Ovary (tissue), 3 donors: ENCODE data around the gene PRR5.

Experiments
- EP300 ChIP-seq: sonication (generic); formaldehyde crosslinking; IDR thresholded peaks from one replicate; pipeline ENCODE4 v1.6.1; 2017; ENCODE audit warnings: antibody characterized with exemption
- POLR2A ChIP-seq: fragments of 450-650 bp; IDR thresholded peaks from one replicate; pipeline ENCODE4 v1.6.1; 2017; ENCODE audit warnings: antibody characterized with exemption, mild to moderate bottlenecking, moderate library complexity
- TF ChIP-seq, protein P1 (sequence below), 3 donors: fragments of 450-650 bp in 2 of 3; fragments of 200-600 bp in 1 of 3; IDR thresholded peaks; one replicate each; pipeline versions ENCODE4 v1.5.1 to v1.8.0; 2016 to 2022; ENCODE audit warnings: antibody characterized with exemption in 3 of 3, mild to moderate bottlenecking in 1 of 3
- donor health status: DM: no; HTN: no; CAD: no.

GRCh38 chr22:44752285-44753188, 50.5 kb downstream of the PRR5 start, which contains the start of gene ARHGAP8:
- TF ChIP-seq EP300 (no peak), POLR2A (no peak)
- TF ChIP-seq, protein P1, sequence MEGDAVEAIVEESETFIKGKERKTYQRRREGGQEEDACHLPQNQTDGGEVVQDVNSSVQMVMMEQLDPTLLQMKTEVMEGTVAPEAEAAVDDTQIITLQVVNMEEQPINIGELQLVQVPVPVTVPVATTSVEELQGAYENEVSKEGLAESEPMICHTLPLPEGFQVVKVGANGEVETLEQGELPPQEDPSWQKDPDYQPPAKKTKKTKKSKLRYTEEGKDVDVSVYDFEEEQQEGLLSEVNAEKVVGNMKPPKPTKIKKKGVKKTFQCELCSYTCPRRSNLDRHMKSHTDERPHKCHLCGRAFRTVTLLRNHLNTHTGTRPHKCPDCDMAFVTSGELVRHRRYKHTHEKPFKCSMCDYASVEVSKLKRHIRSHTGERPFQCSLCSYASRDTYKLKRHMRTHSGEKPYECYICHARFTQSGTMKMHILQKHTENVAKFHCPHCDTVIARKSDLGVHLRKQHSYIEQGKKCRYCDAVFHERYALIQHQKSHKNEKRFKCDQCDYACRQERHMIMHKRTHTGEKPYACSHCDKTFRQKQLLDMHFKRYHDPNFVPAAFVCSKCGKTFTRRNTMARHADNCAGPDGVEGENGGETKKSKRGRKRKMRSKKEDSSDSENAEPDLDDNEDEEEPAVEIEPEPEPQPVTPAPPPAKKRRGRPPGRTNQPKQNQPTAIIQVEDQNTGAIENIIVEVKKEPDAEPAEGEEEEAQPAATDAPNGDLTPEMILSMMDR (IDR thresholded peaks at IDR 0.05), result no peak
